Loucy (cell line): ENCODE results near the gene MRPS24.
"Not testable (repeated sequence)": the region's sequence is repeated elsewhere in the genome, so short reads cannot be mapped to it uniquely, and the experiment has no call there.

Experiments
- H2AFZ ChIP-seq: fragments of 200-600 bp; sonication (generic); 2 replicates; pipeline ENCODE4 v1.6.0; 2016; ENCODE audit warnings: antibody characterized with exemption, mild to moderate bottlenecking, low read length, moderate library complexity
- H3F3A ChIP-seq: fragments of 200-600 bp; 2 replicates; pipeline ENCODE4 v1.6.0; 2016; ENCODE audit warnings: antibody characterized with exemption, low read depth, mild to moderate bottlenecking
- H3K27me3 ChIP-seq: fragments of 200-600 bp; sonication (generic); 2 replicates; pipeline ENCODE4 v1.6.1; 2014; ENCODE audit warnings: low read length, mild to moderate bottlenecking; ENCODE audit not compliant: insufficient read depth, poor library complexity, severe bottlenecking
- H3K36me3 ChIP-seq: fragments of 200-600 bp; sonication (generic); 2 replicates; pipeline ENCODE4 v1.6.1; 2016; ENCODE audit warnings: low read length; ENCODE audit not compliant: insufficient read depth
- H3K4me1 ChIP-seq: fragments of 200-600 bp; sonication (generic); 2 replicates; pipeline ENCODE4 v1.5.1; 2014; ENCODE audit warnings: low read length, mild to moderate bottlenecking; ENCODE audit not compliant: insufficient read depth, poor library complexity, severe bottlenecking
- H3K4me2 ChIP-seq: fragments of 200-600 bp; sonication (generic); 2 replicates; pipeline ENCODE4 v1.6.0; 2014; ENCODE audit warnings: antibody characterized with exemption, low read length, low read depth, mild to moderate bottlenecking; ENCODE audit not compliant: poor library complexity, severe bottlenecking
- H3K4me3 ChIP-seq: fragments of 200-600 bp; sonication (generic); 2 replicates; pipeline ENCODE4 v1.5.1; 2014; ENCODE audit warnings: low read length, mild to moderate bottlenecking, mixed read lengths; ENCODE audit not compliant: poor library complexity, severe bottlenecking
- H3K79me2 ChIP-seq: fragments of 200-600 bp; sonication (generic); 2 replicates; pipeline ENCODE4 v1.6.1; 2014; ENCODE audit warnings: low read length; ENCODE audit not compliant: insufficient read depth
- H3K9ac ChIP-seq: fragments of 200-600 bp; sonication (generic); 2 replicates; pipeline ENCODE4 v1.6.0; 2014; ENCODE audit warnings: mild to moderate bottlenecking, low read depth, low read length, moderate library complexity; ENCODE audit not compliant: poor library complexity, severe bottlenecking
- H3K9me2 ChIP-seq: fragments of 200-600 bp; sonication (generic); replicated peaks from 2 replicates; pipeline ENCODE4 v1.6.1; 2016; ENCODE audit warnings: low read depth, low read length, mixed read lengths
- H3K9me3 ChIP-seq: fragments of 200-600 bp; sonication (generic); 2 replicates; pipeline ENCODE4 v1.6.1; 2014; ENCODE audit warnings: mild to moderate bottlenecking, antibody characterized with exemption, low read length, low read depth; ENCODE audit not compliant: insufficient read depth
- H4K20me1 ChIP-seq: fragments of 200-600 bp; sonication (generic); 2 replicates; pipeline ENCODE4 v1.6.0; 2014; ENCODE audit warnings: antibody characterized with exemption, low read length, mild to moderate bottlenecking; ENCODE audit not compliant: insufficient read depth, poor library complexity, severe bottlenecking
- EZH2phosphoT487 ChIP-seq: fragments of 200-600 bp; IDR thresholded peaks from 2 replicates; pipeline ENCODE4 v1.6.1; 2018; ENCODE audit warnings: antibody characterized with exemption, mild to moderate bottlenecking, moderate library complexity, borderline replicate concordance
- TF ChIP-seq, protein P1 (sequence below): fragments of 200-600 bp; sonication (generic); conservative IDR thresholded peaks from 2 replicates; pipeline ENCODE4 v1.5.1; 2014; ENCODE audit warnings: mild to moderate bottlenecking, antibody characterized with exemption, low read length

The MRPS24 gene

DNA sequence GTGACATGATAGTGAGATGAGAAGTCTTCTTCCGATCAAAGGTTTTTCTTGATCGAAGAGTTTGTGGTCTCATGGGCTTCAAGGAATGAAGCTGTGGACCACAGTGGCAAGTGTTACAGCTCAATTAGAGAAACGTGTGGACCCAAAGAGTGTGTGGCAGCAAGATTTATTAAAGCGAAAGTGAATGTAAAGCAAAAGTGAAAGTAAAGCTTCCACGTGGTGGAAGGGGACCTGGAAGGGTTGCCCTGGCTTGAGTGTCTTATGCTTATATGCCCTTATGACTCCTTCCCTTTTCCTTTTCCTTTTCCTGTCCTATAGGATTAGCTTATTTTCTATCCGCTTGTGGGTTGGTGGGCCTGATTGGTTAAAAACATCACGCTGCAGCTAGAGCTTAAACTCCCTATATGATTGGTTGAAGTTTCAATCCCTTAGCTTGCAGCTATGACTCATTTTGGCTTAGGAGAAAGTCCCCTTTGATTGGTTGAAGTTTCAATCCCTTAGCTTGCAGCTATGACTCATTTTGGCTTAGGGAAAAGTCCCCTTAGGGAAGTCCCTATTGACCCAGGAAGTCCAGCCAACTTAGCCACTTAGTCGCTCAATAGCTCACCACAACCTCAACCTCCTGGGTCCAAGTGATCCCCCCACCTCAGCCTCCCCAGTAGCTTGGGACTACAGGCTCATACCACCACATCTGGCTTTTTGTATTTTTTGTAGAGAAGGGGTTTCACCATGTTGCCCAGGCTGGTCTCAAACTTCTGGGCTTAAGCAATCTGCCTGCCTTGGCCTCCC, 34.7 kb downstream of the MRPS24 start:
- Histone ChIP-seq H3K9me3 (0 out of 2 replicates have a peak, but pooled peaks cover 4% of the 10 kb centered on the region), H3K27me3 (no peaks in the 10 kb centered on the region), H3K36me3 (no peaks in the 10 kb centered on the region), H3K9me2 (no peaks in the 10 kb centered on the region), H3K4me1 (no peaks in the 10 kb centered on the region), H3K4me3 (peak overlapping the region; percentile 64), H3K9ac (peak overlapping the region; percentile 7), H3K4me2 (peak overlapping the region; percentile 72), H3K79me2 (no peaks in the 10 kb centered on the region), H2AFZ (peak overlapping the region; percentile 95), H4K20me1 (no peaks in the 10 kb centered on the region), H3F3A (no peaks in the 10 kb centered on the region; the same call in 1 of the 2 replicates)
- no peak for TF ChIP-seq EZH2phosphoT487
- TF ChIP-seq, protein P1, sequence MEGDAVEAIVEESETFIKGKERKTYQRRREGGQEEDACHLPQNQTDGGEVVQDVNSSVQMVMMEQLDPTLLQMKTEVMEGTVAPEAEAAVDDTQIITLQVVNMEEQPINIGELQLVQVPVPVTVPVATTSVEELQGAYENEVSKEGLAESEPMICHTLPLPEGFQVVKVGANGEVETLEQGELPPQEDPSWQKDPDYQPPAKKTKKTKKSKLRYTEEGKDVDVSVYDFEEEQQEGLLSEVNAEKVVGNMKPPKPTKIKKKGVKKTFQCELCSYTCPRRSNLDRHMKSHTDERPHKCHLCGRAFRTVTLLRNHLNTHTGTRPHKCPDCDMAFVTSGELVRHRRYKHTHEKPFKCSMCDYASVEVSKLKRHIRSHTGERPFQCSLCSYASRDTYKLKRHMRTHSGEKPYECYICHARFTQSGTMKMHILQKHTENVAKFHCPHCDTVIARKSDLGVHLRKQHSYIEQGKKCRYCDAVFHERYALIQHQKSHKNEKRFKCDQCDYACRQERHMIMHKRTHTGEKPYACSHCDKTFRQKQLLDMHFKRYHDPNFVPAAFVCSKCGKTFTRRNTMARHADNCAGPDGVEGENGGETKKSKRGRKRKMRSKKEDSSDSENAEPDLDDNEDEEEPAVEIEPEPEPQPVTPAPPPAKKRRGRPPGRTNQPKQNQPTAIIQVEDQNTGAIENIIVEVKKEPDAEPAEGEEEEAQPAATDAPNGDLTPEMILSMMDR = no peak

DNA sequence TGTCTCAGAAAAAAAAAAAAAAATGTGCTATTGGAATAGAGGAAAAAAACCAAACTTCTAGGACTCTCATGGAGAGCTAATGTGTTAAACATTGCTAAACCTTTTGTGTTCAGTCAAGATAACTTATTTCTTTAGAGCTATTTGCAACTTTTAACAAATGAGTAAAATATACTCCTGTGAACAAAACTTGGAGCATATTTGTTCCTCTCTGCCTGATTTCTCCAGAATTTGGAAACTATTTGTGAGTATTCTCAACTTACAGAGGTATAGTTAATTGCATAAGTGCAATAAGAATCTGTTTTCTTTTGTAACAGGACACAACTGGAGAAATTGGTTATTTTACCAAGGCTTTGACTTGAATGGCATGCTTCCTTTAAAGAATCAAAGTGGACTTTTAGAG, 38.4 kb downstream of the MRPS24 start:
- not testable (repeated sequence) for H3K36me3 ChIP-seq, H3F3A ChIP-seq, H4K20me1 ChIP-seq, H3K27me3 ChIP-seq, H3K9ac ChIP-seq, H3K4me2 ChIP-seq, H3K9me3 ChIP-seq, H3K4me3 ChIP-seq, H3K4me1 ChIP-seq, H3K9me2 ChIP-seq, H3K79me2 ChIP-seq, H2AFZ ChIP-seq

DNA sequence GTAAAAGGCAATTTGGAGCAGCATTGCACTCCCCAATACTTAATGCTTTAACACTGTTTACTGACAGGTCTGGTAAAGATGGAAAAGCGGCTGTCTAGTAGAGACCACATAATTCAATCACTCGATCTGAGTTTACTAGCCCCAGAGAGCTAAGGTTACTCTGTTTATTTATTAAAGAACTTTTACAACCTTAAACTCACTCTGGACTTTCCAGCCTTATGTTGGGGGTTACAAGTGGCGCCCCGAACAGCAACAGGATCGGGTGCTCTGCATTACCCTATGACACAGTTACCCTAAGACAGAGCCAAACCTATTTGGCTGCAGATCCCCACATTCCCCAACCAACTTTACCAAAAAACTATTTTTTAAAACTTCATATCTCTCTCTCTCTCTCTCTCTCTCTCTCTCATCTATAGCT, 43.9 kb downstream of the MRPS24 start:
- no peaks in the 10 kb centered on the region for H4K20me1 ChIP-seq
- no peaks in the 10 kb centered on the region for H3K27me3 ChIP-seq
- no peak overlapping the region for H3K4me2 ChIP-seq
- H3K9me3 ChIP-seq = no peaks in the 10 kb centered on the region
- H3K9ac ChIP-seq = no peak overlapping the region
- H3K79me2 ChIP-seq = no peaks in the 10 kb centered on the region
- H2AFZ ChIP-seq = no peak overlapping the region
- no peaks in the 10 kb centered on the region for H3K4me1 ChIP-seq
- no peaks in the 10 kb centered on the region for H3K36me3 ChIP-seq
- H3K9me2 ChIP-seq = no peaks in the 10 kb centered on the region
- no peaks in the 10 kb centered on the region for H3F3A ChIP-seq
- no peak overlapping the region for H3K4me3 ChIP-seq
- TF ChIP-seq EZH2phosphoT487 = no peak
- TF ChIP-seq, protein P1 = no peak

DNA sequence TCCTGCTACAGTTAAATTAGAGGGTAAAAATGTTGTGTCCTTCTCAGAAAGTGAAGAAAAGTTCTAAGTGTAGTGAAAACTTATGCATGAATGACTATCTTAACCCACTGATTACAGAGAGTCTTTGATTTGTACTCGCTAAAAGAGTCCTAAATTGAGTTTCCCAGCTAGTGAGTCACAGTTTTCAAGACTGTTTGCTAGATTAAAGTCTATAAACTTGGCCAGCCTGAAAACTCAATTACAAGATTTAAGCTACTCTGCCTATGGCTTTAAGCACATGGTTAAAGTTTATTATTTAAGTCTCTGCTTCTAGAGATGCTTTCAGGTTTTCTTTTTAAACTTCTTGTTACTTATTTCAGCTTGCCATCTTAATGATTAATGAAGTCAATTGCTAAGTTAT, 44.4 kb downstream of the MRPS24 start:
- H3K79me2 ChIP-seq = no peaks in the 10 kb centered on the region
- no peaks in the 10 kb centered on the region for H3F3A ChIP-seq
- no peaks in the 10 kb centered on the region for H3K36me3 ChIP-seq
- no peak overlapping the region for H3K9ac ChIP-seq
- TF ChIP-seq, protein P1 = no peak
- TF ChIP-seq EZH2phosphoT487 = no peak
- H3K4me2 ChIP-seq = no peak overlapping the region
- H2AFZ ChIP-seq = no peak overlapping the region
- H4K20me1 ChIP-seq = no peaks in the 10 kb centered on the region
- no peaks in the 10 kb centered on the region for H3K9me3 ChIP-seq
- no peaks in the 10 kb centered on the region for H3K4me1 ChIP-seq
- no peaks in the 10 kb centered on the region for H3K27me3 ChIP-seq
- no peak overlapping the region for H3K4me3 ChIP-seq
- H3K9me2 ChIP-seq = no peaks in the 10 kb centered on the region

DNA sequence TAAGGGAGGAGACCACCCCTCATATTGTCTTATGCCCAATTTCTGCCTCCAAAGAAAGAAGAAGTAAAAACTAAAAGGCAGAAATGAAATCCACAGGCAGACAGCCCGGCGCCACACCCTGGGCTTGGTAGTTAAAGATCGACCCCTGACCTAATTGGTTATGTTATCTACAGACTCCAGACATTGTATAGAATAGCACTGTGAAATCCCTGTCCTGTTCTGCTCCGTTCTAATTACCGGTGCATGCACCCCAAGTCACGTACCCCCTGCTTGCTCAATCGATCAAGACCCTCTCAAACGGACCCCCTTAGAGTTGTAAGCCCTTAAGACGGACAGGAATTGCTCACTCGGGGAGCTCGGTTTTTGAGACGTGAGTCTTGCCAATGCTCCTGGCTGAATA, 44.8 kb downstream of the MRPS24 start:
- H3K9ac ChIP-seq, H3K27me3 ChIP-seq, H2AFZ ChIP-seq, H3K9me3 ChIP-seq, H3F3A ChIP-seq, H3K36me3 ChIP-seq, H4K20me1 ChIP-seq, H3K4me1 ChIP-seq, H3K79me2 ChIP-seq, H3K9me2 ChIP-seq, H3K4me2 ChIP-seq, H3K4me3 ChIP-seq: not testable (repeated sequence)
